CD4-positive, alpha-beta T cell treated with Interleukin-2 at 100 ng/mL for 4 hours (primary cell): Measurements from ENCODE around the gene UBAP1L.
A peak's percentile ranks its signal among the peaks of the same experiment; 100 is the strongest.
"Not testable (repeated sequence)": the region's sequence is repeated elsewhere in the genome, so short reads cannot be mapped to it uniquely, and the experiment has no call there.

Experiments used
- DNase-seq: peaks from one replicate; pipeline ENCODE4 v3.0.0-alpha.2; 2020; ENCODE audit warnings: low spot score

UBAP1L gene

DNA sequence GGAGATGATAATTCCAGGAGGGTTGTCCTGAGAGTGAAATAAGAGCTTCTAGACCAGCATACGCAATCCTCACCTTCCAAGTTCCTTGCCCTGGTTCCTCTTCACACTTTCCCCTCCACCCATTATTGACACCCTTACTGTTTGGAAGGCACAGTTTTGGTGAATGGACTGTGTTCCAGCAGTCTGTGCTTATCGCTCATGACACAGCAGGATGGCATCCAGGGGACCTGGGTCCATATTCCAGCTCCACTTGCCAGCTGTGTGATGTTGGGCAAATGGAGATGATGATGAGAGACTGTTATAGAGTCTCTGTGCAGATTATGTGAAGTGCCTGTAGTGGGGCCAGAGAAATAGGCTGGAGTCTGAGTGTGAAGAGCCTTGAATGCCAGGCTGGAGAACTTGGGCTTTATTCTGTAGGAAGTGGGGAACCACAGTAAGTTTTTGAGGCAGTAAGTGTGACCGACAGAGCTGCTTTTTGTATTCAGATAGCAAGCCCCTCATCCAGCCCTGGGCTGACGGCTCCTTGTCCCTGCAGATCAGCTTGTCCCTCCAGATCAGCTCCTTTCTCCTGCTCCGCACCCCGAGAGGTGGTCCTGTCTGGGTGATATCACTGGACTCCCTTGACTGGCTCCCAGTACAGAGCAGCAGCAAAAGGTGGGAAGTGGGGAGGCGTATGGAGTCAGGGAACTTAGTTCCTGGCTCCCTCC is 30.3 kb downstream of the UBAP1L start:
- no peak for DNase-seq

DNA sequence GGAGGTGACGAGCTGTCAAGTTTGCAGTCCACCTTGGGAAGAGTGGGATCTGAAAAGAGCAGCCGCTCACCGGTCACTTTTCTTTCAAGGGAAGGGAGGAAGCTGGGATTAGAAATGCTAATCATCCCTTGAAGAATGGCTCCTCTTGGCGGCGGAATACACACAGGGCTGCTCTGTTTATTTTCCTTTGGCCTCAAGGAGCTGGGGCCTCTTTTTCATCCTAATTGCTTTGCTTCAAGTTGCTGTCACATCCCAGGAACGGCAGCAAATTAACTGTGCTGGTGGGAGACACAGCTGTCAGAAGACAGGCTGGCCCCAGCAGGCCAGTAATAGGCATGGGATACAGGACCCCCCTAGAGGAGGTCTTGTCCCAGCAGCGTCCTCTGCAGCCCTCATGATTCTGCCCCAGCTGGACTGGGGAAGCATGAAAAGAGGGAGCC is 31.7 kb downstream of the UBAP1L start:
- no peak for DNase-seq

DNA sequence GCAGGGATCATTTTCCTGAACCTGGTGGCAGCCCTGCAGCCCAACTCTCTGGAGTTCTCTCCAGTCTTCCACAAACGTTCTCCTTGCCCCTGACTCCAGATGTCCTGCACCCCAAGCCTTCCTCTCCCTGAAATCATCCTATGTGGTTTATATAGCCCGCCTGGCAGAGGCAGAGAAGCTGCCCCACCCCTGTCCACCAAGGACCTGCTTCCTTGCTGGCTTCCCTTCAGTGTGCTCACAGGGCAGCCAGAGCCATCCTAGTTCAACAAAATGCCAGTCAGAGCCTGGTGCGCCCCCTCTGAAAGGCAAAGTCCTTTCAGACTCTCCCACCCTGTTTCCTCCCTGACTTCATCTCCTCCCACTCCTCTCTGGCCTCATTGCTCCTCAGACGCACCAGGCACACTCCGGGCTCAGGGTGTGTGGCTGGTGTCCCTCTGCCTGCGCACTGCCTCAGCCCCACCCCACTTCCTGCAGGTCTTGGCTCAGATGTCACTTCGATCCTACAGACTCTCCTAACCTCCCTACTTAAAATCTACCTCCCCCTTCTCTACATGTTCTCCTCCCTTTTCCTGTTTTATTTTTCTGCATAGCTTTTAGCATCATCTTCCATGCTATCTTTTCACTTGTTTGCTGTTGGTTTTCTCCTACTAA is 32.6 kb downstream of the UBAP1L start:
- no peak for DNase-seq

DNA sequence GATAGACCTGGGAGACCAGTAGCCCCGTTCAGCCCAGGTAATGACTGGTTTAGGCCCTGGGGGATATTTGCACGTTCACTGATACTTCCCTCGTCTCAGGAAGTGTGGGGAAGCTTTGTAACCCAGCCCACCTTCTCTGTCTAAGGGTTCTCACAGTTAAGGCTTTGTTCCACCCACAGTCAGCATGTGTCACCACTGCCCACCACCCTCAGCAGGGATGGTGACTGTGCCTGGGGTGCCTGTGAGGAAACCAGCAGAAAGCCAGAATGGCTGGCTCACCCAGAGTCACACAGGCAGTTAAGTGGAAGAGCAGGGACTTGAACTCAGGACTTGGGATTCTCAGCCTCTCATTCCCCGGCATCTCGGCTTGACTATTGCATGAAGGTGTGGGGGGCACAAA is 33.2 kb downstream of the UBAP1L start:
- no peak for DNase-seq

DNA sequence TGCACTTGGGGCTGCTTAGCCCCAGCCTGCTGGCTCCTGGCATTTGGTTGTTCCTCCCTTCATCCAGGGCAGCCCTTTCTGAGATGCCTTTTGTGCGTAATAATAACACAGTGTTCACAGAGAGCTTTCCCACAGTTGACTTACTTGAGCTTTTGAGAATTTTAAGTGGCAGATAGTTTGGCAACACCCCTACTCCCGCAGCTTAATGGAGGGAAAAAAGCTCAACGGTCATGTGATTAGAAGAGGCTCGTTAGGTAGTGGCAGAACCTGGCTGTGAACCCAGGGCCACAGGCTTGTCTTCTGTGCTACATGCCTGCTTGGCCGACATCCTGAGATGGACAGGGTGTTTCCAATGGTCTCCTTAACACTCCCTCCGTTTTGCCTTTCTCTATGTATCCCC is 33.7 kb downstream of the UBAP1L start:
- DNase-seq = no peak

DNA sequence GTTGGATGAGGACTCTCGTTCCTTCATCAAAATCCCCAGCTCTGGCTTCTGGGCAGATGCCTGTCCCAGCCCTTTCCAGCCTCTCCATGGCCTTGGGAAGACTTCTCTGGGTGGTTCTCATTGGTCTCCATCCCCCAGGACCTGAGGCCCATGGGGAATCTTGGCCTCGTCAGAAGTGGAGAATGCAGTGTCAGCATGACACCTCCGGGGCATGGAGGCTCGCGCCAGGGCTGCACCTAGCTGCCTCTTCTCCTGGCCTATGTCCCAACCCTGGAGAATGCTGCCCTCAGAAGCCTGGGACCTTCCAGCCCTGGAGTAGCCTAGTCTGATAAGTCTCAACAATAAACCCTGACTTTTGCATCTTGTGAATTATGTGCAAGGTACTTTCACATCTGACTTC is 35.4 kb downstream of the UBAP1L start:
- no peak for DNase-seq

DNA sequence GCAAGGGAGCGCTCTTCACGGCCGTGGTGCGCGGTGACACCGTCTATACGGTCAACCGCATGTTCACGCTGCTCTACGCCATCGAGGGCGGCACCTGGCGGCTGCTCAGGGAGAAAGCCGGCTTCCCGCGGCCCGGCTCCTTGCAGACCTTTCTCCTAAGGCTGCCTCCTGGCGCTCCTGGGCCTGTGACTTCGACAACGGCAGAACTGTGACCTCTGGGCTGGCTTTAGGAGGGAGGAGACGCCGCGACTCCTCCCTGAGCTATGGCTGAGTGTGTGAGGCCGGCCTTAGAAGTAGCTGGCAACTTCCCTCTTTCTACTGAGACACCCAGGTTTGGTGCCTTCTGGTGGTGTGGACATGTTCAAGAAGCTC is 37.0 kb downstream of the UBAP1L start:
- DNase-seq = peak; percentile 34

DNA sequence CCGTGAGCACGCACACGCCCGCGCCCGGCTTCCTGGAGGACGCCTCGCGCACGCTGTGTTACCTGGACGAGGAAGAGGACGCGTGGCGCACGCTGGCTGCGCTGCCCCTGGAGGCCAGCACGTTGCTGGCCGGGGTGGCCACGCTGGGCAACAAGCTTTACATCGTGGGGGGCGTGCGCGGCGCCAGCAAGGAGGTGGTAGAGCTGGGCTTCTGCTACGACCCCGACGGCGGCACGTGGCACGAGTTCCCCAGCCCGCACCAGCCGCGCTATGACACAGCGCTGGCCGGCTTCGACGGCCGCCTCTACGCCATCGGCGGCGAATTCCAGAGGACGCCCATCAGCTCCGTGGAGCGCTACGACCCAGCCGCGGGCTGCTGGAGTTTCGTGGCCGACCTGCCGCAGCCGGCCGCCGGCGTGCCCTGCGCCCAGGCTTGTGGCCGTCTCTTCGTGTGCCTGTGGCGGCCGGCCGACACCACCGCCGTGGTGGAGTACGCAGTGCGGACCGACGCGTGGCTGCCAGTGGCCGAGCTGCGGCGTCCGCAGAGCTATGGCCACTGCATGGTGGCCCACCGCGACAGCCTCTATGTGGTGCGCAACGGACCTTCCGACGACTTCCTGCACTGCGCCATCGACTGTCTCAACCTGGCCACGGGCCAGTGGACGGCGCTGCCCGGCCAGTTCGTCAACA is 37.6 kb downstream of the UBAP1L start:
- DNase-seq = no peak

DNA sequence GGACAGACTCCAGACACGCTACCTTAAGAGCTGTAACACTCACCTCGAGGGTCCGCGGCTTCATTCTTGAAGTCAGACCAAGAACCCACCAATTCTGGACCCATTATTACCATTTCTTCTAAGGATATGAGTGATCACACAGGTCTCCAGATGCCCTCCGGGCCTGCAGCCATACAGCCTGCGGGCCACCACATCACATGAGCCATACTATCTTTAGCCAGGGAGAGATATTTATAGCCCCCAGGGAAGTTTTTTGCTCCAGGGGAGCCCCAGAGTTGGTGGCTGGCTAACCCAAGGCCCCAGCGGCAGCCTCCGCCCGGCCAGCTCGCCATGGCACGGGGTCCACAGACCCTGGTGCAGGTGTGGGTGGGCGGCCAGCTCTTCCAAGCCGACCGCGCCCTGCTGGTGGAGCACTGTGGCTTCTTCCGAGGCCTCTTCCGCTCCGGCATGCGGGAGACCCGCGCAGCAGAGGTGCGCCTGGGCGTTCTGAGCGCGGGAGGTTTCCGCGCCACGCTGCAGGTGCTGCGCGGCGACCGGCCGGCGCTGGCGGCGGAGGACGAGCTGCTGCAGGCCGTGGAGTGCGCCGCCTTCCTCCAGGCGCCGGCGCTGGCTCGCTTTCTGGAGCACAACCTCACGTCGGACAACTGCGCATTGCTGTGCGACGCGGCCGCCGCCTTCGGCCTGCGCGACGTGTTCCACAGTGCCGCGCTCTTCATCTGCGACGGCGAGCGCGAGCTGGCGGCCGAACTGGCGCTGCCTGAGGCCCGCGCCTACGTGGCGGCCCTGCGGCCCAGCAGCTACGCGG is 38.3 kb downstream of the UBAP1L start, which contains the start of gene KBTBD13:
KBTBD13 (plus strand) TSS at position 261 of the 805 bp plus-strand sequence; CDS start at position 331, 70 bp downstream.
- DNase-seq = no peak

DNA sequence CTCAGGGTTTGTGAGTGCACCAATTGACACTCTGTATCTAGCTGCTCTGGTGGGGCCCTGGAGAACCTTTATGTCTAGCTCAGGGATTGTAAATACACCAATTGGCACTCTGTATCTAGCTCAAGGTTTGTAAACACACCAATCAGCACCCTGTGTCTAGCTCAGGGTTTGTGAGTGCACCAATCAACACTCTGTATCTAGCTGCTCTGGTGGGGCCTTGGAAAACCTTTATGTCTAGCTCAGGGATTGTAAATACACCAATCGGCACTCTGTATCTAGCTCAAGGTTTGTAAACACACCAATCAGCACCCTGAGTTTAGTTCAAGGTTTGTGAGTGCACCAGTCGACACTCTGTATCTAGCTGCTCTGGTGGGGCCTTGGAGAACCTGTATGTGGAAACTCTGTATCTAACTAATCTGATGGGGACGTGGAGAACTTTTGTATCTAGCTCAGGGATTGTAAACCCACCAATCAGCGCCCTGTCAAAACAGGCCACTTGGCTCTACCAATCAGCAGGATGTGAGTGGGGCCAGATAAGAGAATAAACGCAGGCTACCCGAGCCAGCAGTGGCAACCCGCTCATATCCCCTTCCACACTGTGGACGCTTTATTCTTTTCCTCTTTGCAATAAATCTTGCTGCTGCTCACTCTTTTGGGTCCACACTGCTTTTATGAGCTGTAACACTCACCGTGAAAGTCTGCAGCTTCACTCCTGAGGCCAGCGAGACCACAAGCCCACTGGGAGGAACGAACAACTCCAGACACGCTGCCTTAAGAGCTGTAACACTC is 39.2 kb downstream of the UBAP1L start:
- DNase-seq = not testable (repeated sequence)

DNA sequence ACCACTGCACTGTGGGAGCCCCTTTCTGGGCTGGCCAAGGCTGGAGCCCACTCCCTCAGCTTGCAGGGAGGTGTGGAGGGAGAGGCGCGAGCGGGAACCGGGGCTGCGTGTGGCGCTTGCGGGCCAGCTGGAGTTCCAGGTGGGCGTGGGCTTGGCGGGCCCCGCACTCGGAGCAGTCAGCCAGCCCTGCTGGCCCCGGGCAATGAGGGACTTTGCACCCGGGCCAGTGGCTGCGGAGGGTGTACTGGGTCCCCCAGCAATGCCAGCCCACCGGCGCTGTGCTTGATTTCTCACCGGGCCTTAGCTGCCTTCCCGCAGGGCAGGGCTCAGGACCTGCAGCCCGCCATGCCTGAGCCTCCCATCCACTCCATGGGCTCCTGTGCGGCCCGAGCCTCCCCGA is 40.1 kb downstream of the UBAP1L start:
- DNase-seq = not testable (repeated sequence)

DNA sequence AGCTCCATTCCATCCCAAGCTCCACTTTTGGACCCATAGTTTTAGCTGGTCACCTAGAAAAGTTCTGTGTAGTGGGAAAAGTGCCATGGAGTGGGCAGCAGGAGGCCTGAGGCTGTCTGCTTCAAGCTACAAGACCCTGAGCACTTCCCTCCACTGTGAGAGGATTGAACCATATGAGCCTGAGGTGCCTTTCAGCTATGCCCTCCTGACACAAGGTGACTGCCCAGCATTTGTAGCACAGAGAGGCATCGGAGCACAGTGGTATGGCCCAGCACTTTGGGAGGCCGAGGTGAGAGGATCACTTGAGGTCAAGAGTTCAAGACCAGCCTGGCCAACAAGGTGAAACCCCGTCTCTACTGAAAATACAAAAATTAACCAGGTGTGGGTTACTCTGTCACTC is 42.4 kb downstream of the UBAP1L start:
- no peak for DNase-seq

DNA sequence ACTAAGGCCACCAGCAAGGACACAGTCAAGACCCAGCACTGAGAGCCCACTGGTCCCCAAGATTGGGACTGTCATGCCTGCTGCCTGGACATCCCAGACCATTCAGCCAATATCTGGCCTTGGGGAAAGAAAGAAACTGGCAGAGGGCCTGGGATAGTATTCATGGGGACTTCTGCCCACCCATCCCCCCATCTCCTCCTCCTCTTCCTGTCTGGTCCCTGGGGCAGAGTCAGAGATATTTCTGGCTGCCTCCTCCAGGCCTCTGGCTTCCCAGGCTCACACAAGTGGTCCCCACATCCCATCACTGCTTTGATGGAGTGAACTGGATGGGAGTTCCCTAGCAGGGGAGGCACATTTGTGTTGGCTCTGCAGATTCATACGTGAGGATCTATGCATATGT is 43.0 kb downstream of the UBAP1L start:
- DNase-seq = no peak

DNA sequence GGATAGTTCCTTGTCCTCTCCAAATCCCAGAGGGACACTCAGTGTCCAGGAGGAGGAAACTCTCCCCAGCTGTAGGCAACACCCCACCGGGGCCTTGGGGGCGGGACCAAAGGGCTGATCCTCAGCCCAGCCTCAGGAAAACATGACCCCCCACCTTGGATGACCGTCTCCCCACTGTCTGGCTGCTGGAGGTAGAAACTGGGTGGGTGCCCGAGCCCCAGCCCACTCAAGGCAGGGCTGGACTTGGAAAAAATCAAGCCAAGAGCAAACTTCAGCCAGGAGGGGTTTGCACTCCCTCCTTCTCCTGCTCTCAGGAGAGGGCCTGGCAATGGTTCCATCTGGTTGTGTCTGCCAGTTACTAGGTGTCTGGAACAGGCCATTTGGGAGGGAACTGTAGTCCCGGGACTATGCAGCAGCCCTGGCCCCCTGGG is 43.6 kb downstream of the UBAP1L start:
- no peak for DNase-seq

DNA sequence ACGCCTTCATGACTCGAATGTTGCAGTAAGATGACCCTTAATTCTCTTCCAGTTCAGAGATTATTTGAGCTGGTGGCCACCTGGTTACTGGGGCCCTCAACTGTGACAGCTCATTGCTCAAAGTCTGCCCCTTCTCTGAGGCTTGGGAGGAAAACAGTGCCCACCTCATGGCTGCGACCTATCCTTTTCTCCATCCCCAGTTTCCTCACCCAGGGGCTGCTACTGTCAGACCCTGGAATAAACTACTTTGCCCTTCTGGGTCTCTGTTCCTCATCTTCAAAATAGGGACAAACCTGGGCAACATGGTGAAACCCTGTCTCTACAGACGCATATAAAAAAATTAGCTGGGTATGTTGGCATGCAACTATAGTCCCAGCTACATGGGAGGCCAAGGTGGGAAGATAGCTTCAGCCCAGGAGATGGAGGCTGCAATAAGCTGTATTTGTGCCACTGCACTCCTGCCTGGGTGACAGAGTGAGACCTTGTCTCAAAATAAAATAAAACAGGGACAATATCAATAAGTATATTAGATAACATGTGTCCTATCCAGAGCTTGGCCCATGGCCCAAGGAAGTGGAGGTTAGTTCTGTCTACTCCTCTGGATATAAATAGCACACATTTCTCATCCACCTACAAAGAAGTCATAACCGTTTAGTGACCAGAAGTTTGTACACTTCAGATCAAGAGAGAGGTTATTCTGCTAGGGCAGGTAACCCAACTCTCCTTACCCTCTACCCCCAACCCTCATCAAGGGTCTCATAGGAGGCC is 45.0 kb downstream of the UBAP1L start:
- DNase-seq = no peak

DNA sequence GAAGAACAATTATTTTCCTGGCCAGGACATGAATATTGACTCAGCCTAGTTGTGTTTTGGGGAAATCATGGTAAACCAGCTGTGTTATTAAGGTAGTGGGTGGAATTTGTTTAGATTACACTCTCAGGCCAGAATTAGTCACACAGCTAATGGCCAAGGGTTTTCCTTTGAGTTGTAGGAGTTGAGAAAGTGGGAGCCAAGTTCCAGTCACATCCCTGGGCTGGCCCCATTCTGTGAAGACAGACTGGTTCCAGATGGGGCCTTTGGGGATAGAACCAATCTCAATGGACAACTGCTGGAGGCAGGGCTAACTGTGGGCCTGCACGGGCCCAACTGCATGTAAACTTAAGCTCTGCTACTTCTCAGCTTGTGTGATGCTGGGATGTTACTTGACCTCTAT is 45.8 kb downstream of the UBAP1L start:
- no peak for DNase-seq

DNA sequence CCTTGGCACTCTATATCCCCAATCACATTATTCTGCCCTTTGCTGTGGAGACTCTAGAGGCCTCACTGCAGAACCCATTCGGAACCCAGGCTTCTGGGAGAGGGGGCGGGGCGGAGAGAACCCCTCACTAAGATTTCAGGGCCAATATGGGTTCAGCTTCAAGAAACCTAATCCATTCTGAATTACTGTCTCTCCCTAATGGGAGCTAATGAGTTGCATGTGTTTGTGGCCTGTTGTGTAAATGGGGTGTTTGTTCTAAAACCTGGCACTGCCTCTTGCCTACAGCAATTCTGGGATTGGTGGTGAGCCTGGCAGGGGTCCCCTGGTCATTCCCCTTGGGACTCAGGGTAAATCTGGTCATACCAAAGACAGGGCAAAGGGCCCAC is 46.6 kb downstream of the UBAP1L start:
- DNase-seq = no peak

DNA sequence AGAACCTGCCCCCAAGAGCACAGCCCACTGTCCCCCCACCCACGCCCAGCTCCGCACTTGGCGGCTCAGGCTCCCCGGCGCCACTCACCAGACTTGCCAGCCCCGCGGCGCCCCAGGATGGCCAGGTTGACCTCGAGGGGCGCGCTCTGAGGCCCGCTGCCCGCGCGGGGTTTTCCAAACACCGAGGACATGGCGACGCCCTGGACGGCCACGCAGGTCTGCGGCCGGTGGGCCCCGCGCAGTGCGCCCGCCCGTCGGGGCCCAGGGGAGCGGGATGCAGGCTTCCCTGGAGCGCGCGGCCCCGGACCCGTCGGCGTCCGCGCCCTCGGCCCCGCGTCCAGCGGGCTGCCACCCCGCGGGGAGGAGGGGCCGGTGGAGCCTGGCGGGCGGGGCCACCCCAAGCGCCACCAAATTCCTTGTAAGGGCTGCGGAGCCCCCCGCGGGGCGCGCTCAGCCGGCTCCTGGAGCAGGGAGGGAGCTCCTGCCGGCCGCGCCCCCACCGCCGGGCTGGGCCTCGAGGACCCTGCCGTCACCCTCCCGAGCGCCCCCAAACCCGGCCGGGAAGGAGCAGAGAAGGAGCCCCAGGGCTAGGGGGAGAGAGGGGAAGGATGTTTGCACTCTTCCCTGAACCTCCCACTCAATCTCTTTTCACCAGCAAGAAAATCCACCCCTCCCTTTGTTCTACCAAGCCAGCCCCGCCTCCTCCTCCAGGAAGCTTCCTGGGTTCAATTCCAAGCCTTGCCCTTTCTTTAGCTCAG is 47.2 kb downstream of the UBAP1L start, which contains the start of gene RASL12:
RASL12 (minus strand) TSS at position 347 of the 758 bp plus-strand sequence; CDS start at position 191, 156 bp downstream.
- DNase-seq = no peak

DNA sequence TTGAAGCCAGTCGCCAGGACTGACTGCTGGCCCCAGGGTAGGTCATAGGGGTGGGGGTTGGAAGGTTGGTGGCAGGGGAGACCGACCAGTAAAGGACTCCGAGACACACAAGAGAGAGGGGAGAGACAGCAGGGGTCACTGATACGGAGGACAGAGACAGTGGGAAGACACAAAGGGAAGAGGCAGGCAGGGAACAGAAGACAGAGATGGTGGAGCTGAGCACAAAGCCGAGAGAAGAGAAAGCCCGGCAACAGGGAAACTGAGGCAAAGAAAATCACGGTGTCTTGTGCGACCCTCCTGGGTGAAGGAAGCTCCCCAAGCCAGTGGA is 47.7 kb downstream of the UBAP1L start:
- no peak for DNase-seq
